PFSK-1 (cell line): ENCODE measurements around the gene SMG6.

Experiments used
- FOXP2 ChIP-seq: optimal IDR thresholded peaks from 2 replicates; pipeline ENCODE3; 2011; ENCODE audit warnings: borderline replicate concordance, control low read depth, inconsistent platforms; ENCODE audit not compliant: insufficient read depth; ENCODE audit errors: extremely low read length, extremely low read depth
- POLR2AphosphoS5 ChIP-seq: IDR thresholded peaks from 2 replicates; pipeline ENCODE4 v1.6.1; 2012; ENCODE audit warnings: low read depth, mild to moderate bottlenecking, control low read depth, low read length, moderate library complexity
- REST ChIP-seq, 2 experiments: IDR thresholded peaks; 2 replicates each; pipeline versions ENCODE4 v1.6.1 to v1.8.0; 2011 to 2012; ENCODE audit warnings: low read depth in 2 of 2, low read length in 2 of 2, control low read depth in 1 of 2, inconsistent platforms in 1 of 2, mild to moderate bottlenecking in 1 of 2, moderate library complexity in 1 of 2; ENCODE audit not compliant: insufficient read depth in 1 of 2
- SIN3A ChIP-seq: IDR thresholded peaks from 2 replicates; pipeline ENCODE4 v1.6.1; 2012; ENCODE audit warnings: mild to moderate bottlenecking, low read length, moderate library complexity, borderline replicate concordance; ENCODE audit not compliant: insufficient read depth

DNA sequence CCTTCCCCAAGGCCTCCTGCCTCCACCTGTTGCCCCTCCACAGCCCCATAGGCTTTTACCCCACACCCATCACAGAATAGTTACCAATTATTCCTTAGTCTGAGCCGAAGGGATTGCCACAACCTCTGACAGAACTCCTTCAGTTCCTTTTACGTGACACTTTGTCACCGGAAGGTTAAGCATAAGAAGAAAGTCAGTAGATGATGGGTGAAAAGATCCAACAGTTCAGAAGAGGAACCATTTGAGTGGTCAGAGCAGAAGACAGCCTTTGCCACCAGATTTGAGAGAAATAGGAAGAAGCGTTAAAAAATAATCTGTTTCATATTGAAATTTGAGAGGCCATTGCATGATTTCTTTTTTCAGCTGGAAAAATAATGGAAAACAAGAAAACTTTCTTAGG is 1.3 kb upstream of the SMG6 start:
- TF ChIP-seq POLR2AphosphoS5 = no peak
- TF ChIP-seq REST (IDR thresholded peaks at IDR 0.05; ENCODE audit: insufficient read depth in 1 of 2, low read depth in 2 of 2, low read length in 2 of 2) = no peak
- TF ChIP-seq SIN3A = no peak
- TF ChIP-seq FOXP2 = no peak
